Activated CD4-positive, alpha-beta T cell treated with anti-CD3 and anti-CD28 coated beads for 48 hours (primary cell): ENCODE data around the gene LHX6.

Experiments used
- DNase-seq: peaks from one replicate; pipeline ENCODE4 v3.0.0-alpha.2; 2020

The LHX6 gene

GRCh38 chr9:122228568-122229484, at the start of gene LHX6:
LHX6 (minus strand) TSS chr9:122228957; CDS start chr9:122228740, 217 bp downstream.
- no peak for DNase-seq

GRCh38 chr9:122277285-122277897, 48.6 kb upstream of the LHX6 start:
- DNase-seq = no peak

- DNase-seq = no peak
Measured at GRCh38 chr9:122276096-122276495, 47.3 kb upstream of the LHX6 start.

- no peak for DNase-seq
Measured at GRCh38 chr9:122274055-122274454, 45.3 kb upstream of the LHX6 start.

GRCh38 chr9:122268041-122268814, 39.5 kb upstream of the LHX6 start:
- no peak for DNase-seq

- no peak for DNase-seq
Measured at GRCh38 chr9:122265149-122265915, 36.6 kb upstream of the LHX6 start.

GRCh38 chr9:122264360-122265148, 35.8 kb upstream of the LHX6 start, which contains the start of the genes MRRF and RBM18:
MRRF (plus strand) TSS chr9:122264882; CDS start chr9:122270892, 6,010 bp downstream.
RBM18 (minus strand) TSS chr9:122264840; CDS start chr9:122261492, 3,348 bp downstream.
- DNase-seq = peak; percentile 92

- DNase-seq = no peak
Measured at GRCh38 chr9:122263699-122264349, 35.1 kb upstream of the LHX6 start.

GRCh38 chr9:122262073-122262472, 33.3 kb upstream of the LHX6 start:
- no peak for DNase-seq

- no peak for DNase-seq
Measured at GRCh38 chr9:122261469-122261881, 32.7 kb upstream of the LHX6 start.

GRCh38 chr9:122258886-122259415, 30.2 kb upstream of the LHX6 start:
- no peak for DNase-seq

GRCh38 chr9:122256206-122256605, 27.4 kb upstream of the LHX6 start:
- DNase-seq = no peak

- DNase-seq = no peak
Measured at GRCh38 chr9:122254761-122255160, 26.0 kb upstream of the LHX6 start.

- no peak for DNase-seq
Measured at GRCh38 chr9:122252796-122253195, 24.0 kb upstream of the LHX6 start.

GRCh38 chr9:122251351-122251750, 22.6 kb upstream of the LHX6 start:
- DNase-seq = no peak

GRCh38 chr9:122248448-122248865, 19.7 kb upstream of the LHX6 start:
- no peak for DNase-seq

- no peak for DNase-seq
Measured at GRCh38 chr9:122246666-122247065, 17.9 kb upstream of the LHX6 start.

GRCh38 chr9:122244349-122244748, 15.6 kb upstream of the LHX6 start:
- no peak for DNase-seq

- DNase-seq = no peak
Measured at GRCh38 chr9:122239722-122240121, 11.0 kb upstream of the LHX6 start.

GRCh38 chr9:122236681-122237080, 7.9 kb upstream of the LHX6 start:
- no peak for DNase-seq
